Ascending aorta (tissue), 2 donors: ENCODE measurements around the gene SEC63. TPM values are rescaled to one million over a fixed set of nuclear protein-coding genes. Genes with fewer than 3 reads are reported as not detected.

Experiments used
- DNase-seq, 2 donors: peaks; one replicate each; pipeline ENCODE4 v3.0.0-alpha.2; 2019; ENCODE audit warnings: low spot score in 2 of 2
- H3K27ac ChIP-seq, 2 donors: fragments of 200-600 bp; sonication (generic); one replicate each; pipeline ENCODE4 v1.5.1; 2016 to 2017; ENCODE audit warnings: mild to moderate bottlenecking in 1 of 2
- H3K27me3 ChIP-seq: fragments of 200-600 bp; sonication (generic); one replicate; pipeline ENCODE4 v1.5.1; 2017
- H3K36me3 ChIP-seq, 2 donors: fragments of 200-600 bp; sonication (generic); one replicate each; pipeline ENCODE4 v1.5.1; 2016
- H3K4me1 ChIP-seq, 2 donors: fragments of 200-600 bp; sonication (generic); one replicate each; pipeline ENCODE4 v1.5.1; 2016 to 2017; ENCODE audit warnings: mild to moderate bottlenecking in 1 of 2
- H3K4me3 ChIP-seq, 2 donors: fragments of 200-600 bp; sonication (generic); one replicate each; pipeline ENCODE4 v1.5.1; 2016 to 2017; ENCODE audit warnings: mild to moderate bottlenecking in 1 of 2
- H3K9me3 ChIP-seq, 2 donors: fragments of 200-600 bp; sonication (generic); one replicate each; pipeline ENCODE4 v1.5.1; 2016
- intact Hi-C: fragments of 100-400 bp; cut with DNase I; formaldehyde crosslinking; loops from one replicate; pipeline ENCODE4 v1.15.1; 2023
- total RNA-seq: library from RNA; depleted of rRNA; stranded (reverse); fragments of >200 nt; gene quantifications from one replicate; pipeline ENCODE4 v1.1.0, GENCODE V29; 2016
- TF ChIP-seq, protein P1 (sequence below), 3 experiments: fragments of 200-600 bp in 2 of 3; fragments of 450-650 bp in 1 of 3; sonication (generic) in 2 of 3; IDR thresholded peaks; one replicate each; pipeline ENCODE4 v1.5.1; 2016 to 2019; ENCODE audit warnings: antibody characterized with exemption in 3 of 3, mild to moderate bottlenecking in 1 of 3, moderate library complexity in 1 of 3

SEC63 gene
- total RNA-seq, 1 donor from 2014 or later: 13.1 TPM

DNA sequence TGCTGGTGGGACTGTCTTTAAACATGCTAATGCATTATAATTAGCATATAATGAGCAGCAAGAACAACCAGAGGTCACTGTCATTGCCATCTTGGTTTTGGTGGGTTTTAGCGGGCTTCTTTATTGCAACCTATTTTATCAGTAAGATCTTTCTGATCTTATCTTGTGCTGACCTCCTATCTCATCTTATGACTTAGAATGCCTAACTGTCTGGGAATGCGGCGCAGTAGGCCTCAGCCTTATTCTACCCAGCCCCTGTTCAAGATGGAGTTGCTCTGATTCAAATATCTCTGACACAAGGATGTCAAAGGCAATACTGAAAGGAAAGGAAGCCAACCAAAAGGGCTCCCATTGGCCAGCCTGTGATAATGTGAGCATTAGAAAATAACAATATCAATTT lies 29.8 kb upstream of the SEC63 start:
- no peaks in the 10 kb centered on the region for H3K27me3 ChIP-seq
- TF ChIP-seq, protein P1, sequence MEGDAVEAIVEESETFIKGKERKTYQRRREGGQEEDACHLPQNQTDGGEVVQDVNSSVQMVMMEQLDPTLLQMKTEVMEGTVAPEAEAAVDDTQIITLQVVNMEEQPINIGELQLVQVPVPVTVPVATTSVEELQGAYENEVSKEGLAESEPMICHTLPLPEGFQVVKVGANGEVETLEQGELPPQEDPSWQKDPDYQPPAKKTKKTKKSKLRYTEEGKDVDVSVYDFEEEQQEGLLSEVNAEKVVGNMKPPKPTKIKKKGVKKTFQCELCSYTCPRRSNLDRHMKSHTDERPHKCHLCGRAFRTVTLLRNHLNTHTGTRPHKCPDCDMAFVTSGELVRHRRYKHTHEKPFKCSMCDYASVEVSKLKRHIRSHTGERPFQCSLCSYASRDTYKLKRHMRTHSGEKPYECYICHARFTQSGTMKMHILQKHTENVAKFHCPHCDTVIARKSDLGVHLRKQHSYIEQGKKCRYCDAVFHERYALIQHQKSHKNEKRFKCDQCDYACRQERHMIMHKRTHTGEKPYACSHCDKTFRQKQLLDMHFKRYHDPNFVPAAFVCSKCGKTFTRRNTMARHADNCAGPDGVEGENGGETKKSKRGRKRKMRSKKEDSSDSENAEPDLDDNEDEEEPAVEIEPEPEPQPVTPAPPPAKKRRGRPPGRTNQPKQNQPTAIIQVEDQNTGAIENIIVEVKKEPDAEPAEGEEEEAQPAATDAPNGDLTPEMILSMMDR (IDR thresholded peaks at IDR 0.05): no peak
- H3K27ac ChIP-seq: no peak overlapping the region
- no peaks in the 10 kb centered on the region for H3K9me3 ChIP-seq
- intact Hi-C loops: no loop called here
- H3K4me1 ChIP-seq: no peaks in the 10 kb centered on the region
- no peaks in the 10 kb centered on the region for H3K36me3 ChIP-seq
- H3K4me3 ChIP-seq: no peak overlapping the region
- no peak for DNase-seq

DNA sequence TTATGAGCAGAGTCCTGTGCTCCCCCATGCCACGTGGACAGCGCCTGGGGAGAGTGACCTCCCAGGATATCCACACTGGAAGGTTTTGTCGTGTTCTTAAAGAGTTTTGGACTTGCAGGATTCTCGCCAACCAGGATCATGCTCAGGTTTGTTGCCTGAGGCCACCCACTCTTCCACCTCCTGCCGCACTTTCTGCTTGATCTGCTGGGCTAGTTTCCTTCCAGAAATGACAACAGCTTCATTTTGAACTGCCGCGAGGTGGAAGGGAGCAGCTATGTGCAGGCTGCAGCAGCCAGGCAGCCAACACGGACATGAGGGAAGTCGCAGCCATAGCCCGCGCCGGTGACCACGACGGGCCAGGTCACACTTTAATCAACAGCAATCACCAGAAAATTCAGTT lies 27.7 kb upstream of the SEC63 start:
- no peak overlapping the region for H3K4me3 ChIP-seq
- H3K36me3 ChIP-seq: no peaks in the 10 kb centered on the region
- TF ChIP-seq, protein P1 (IDR thresholded peaks at IDR 0.05): no peak
- H3K27me3 ChIP-seq: no peaks in the 10 kb centered on the region
- no peak for DNase-seq
- no peak overlapping the region for H3K27ac ChIP-seq
- no peaks in the 10 kb centered on the region for H3K4me1 ChIP-seq
- H3K9me3 ChIP-seq: no peaks in the 10 kb centered on the region
- intact Hi-C loops: no loop called here

DNA sequence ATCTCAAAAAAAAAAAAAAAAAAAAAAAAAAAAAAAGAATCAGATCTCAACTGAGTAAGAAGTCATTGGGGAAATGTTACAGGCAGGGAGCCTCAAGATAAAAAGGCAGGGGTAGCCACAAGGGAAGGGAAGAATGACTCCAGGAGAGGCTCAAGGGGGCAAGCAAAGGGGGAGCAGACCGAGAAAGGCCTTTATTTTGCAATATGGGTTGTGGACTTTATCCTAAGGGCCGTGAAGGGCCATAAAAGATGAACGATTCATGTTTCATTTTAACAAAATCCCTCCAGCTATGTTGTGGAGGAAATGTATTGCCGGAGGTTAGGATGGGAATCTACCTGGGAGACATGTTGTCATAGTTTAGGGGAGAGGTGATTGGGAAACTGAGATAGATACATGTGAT lies 25.8 kb upstream of the SEC63 start:
- Histone ChIP-seq H3K36me3 (no peaks in the 10 kb centered on the region), H3K9me3 (no peaks in the 10 kb centered on the region), H3K4me3 (no peak overlapping the region), H3K4me1 (no peaks in the 10 kb centered on the region), H3K27me3 (no peaks in the 10 kb centered on the region), H3K27ac (no peak overlapping the region)
- TF ChIP-seq, protein P1 (IDR thresholded peaks at IDR 0.05): no peak
- DNase-seq: no peak
- intact Hi-C loops: no loop called here

DNA sequence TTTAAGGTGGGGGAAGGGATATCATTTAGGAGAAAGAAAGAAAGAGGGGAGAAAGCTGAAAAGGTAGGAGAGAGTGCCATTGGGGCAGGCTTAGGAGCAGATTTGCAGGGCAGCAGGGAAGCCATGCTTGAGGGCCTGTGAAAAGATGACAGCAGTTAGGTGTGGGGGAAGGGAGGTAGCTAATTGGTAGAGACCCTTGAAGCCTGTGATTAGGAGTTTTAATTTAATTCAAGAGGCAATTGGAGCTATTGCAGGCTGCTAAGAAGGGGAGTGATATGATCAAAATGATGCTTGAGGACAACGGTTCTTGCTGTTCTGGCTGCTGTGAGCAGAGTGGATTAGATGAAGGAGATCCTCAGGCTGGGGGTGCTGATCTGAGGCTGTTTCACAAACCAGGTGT lies 24.5 kb upstream of the SEC63 start:
- TF ChIP-seq, protein P1 (IDR thresholded peaks at IDR 0.05): no peak
- no peak for DNase-seq
- no peaks in the 10 kb centered on the region for H3K4me1 ChIP-seq
- no peaks in the 10 kb centered on the region for H3K9me3 ChIP-seq
- H3K27me3 ChIP-seq: no peaks in the 10 kb centered on the region
- intact Hi-C loops: no loop called here
- H3K4me3 ChIP-seq: no peak overlapping the region
- no peak overlapping the region for H3K27ac ChIP-seq
- H3K36me3 ChIP-seq: no peaks in the 10 kb centered on the region

DNA sequence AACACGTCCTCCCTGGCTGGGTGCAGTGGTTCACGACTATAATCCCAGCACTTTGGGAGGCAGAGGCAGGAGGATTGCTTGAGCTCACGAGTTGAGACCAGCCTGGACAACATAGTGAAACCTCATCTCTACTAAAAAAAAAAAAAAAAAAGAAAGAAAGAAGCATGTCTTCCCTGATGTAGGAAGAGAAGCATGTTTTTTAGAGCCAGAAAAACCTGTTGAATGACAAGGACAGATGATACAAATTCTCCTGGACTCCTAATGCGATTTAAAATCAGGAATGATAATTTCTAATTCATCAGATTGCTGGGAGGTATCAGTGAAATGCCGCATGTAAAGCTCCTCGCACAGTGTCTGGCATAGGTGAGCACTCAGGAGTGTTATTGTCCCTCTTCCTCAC lies 23.7 kb upstream of the SEC63 start:
- intact Hi-C loops: no loop called here

More for the DNA sequence above, 23.7 kb upstream of the SEC63 start:
- Histone ChIP-seq H3K4me1 (no peaks in the 10 kb centered on the region), H3K4me3 (no peak overlapping the region), H3K9me3 (no peaks in the 10 kb centered on the region), H3K27me3 (no peaks in the 10 kb centered on the region), H3K36me3 (no peaks in the 10 kb centered on the region), H3K27ac (no peak overlapping the region)
- no peak for DNase-seq
- TF ChIP-seq, protein P1 (IDR thresholded peaks at IDR 0.05): no peak
